MCF 10A (cell line): ENCODE measurements around the gene BTN3A1. TPM values are rescaled to one million over a fixed set of nuclear protein-coding genes. Genes with fewer than 3 reads are reported as not detected.

Experiments used
- BruUV-seq: library from RNA; stranded (reverse); fragments of 400-500 nt; replicated peaks from 2 replicates; lab custom pipeline; 2021; lab: Mats Ljungman, UMichigan
- CTCF ChIA-PET: fragments of 300-600 bp; sonication (Branson Sonifier 250); formaldehyde crosslinking; extraction: SDS; loops from one replicate; lab custom pipeline; 2021; ENCODE audit warnings: antibody characterized with exemption, inconsistent platforms; lab: Yijun Ruan, JAX
- POLR2A ChIA-PET: fragments of 300-600, 350-650 bp; sonication (Branson Sonifier 250); formaldehyde crosslinking; extraction: SDS; loops from one replicate; lab custom pipeline; 2020; ENCODE audit warnings: antibody characterized with exemption, inconsistent platforms; lab: Yijun Ruan, JAX
- DNase-seq: peaks from one replicate; pipeline ENCODE4 v3.0.0-alpha.2; 2018; ENCODE audit not compliant: unreplicated experiment
- H3K27ac Mint-ChIP-seq: one replicate; pipeline ENCODE4 v1.8.0; 2022; ENCODE audit warnings: mild to moderate bottlenecking, low read depth, mixed read lengths; ENCODE audit not compliant: unreplicated experiment
- H3K27me3 Mint-ChIP-seq: one replicate; pipeline ENCODE4 v1.8.0; 2022; ENCODE audit warnings: mixed read lengths; ENCODE audit not compliant: insufficient read depth, unreplicated experiment
- H3K36me3 Mint-ChIP-seq: one replicate; pipeline ENCODE4 v1.8.0; 2022; ENCODE audit warnings: mild to moderate bottlenecking, moderate library complexity, mixed read lengths; ENCODE audit not compliant: insufficient read depth, unreplicated experiment
- H3K4me1 Mint-ChIP-seq: one replicate; pipeline ENCODE4 v1.8.0; 2022; ENCODE audit warnings: mixed read lengths; ENCODE audit not compliant: insufficient read depth, unreplicated experiment
- H3K4me3 Mint-ChIP-seq: one replicate; pipeline ENCODE4 v1.8.0; 2022; ENCODE audit warnings: mild to moderate bottlenecking, moderate library complexity, mixed read lengths; ENCODE audit not compliant: unreplicated experiment
- H3K9me3 Mint-ChIP-seq: one replicate; pipeline ENCODE4 v1.8.0; 2022; ENCODE audit warnings: mixed read lengths; ENCODE audit not compliant: unreplicated experiment
- intact Hi-C: fragments of 100-400 bp; cut with micrococcal nuclease; formaldehyde crosslinking; loops from 2 replicates; pipeline ENCODE4 v1.14.1; 2022
- total RNA-seq: library from RNA; stranded (reverse); gene quantifications from 2 replicates; pipeline ENCODE4 v1.2.3, GENCODE V29; 2022
- TF ChIP-seq, protein P1 (sequence below): fragments of 200-600 bp; IDR thresholded peaks from one replicate; pipeline ENCODE4 v1.8.0; 2022; ENCODE audit warnings: antibody characterized with exemption, mild to moderate bottlenecking; ENCODE audit not compliant: unreplicated experiment

Gene BTN3A1
- total RNA-seq, 1 experiment from 2014 or later: 8.0 TPM

DNA sequence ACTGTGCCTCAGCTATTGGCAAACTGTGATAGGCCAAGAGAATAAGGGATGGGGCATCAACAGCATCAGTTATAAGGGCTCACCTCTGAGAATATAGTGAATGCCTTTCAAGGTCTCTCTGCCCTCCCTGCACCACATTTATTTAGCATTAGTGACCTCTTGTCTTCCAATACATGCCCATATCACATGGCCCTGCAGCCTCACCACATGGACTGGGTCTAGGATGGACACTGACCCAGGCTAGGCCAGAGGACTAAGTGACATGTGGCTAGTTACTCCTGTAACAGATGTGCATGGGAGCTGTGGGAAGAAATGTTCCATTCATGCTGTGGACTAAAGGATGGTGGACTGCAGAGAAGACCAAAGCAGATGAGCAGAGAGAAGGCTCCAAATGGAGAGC is 22.3 kb upstream of the BTN3A1 start:
- Mint-ChIP-seq H3K27ac (no peak overlapping the region), H3K4me1 (peaks cover 35% of the 10 kb centered on the region), H3K36me3 (peaks cover 2% of the 10 kb centered on the region), H3K4me3 (no peak overlapping the region), H3K27me3 (no peaks in the 10 kb centered on the region), H3K9me3 (no peaks in the 10 kb centered on the region)
- intact Hi-C loops: no loop called here
- CTCF ChIA-PET: interaction anchor here (1.0 to 1.4 kb wide), 2 partner anchors 9 to 38 kb away, joined by 3 to 5 read pairs; no protein-coding TSS in a partner anchor
- TF ChIP-seq, protein P1, sequence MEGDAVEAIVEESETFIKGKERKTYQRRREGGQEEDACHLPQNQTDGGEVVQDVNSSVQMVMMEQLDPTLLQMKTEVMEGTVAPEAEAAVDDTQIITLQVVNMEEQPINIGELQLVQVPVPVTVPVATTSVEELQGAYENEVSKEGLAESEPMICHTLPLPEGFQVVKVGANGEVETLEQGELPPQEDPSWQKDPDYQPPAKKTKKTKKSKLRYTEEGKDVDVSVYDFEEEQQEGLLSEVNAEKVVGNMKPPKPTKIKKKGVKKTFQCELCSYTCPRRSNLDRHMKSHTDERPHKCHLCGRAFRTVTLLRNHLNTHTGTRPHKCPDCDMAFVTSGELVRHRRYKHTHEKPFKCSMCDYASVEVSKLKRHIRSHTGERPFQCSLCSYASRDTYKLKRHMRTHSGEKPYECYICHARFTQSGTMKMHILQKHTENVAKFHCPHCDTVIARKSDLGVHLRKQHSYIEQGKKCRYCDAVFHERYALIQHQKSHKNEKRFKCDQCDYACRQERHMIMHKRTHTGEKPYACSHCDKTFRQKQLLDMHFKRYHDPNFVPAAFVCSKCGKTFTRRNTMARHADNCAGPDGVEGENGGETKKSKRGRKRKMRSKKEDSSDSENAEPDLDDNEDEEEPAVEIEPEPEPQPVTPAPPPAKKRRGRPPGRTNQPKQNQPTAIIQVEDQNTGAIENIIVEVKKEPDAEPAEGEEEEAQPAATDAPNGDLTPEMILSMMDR: no peak
- no peak for DNase-seq
- no TSS peak for BruUV-seq
- POLR2A ChIA-PET: no interaction called here

DNA sequence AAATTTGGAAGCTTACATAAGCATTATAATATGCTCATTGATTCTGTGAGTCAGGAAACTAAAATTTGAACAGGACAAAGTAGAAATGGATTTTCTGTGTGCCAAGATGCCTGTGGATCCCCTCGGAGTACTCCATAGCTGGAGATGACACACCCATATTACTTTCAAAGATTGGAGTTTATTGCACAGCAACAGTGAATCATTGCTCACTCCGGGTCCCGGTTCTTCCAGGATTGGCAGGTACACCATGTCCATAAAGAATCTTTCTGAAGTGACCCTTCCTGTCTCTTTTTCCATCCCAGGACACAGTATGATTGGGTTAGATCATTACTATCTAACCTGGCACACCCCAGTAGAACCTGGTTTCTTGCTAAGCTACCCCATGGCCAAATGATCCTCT is 21.8 kb upstream of the BTN3A1 start:
- H3K9me3 Mint-ChIP-seq: no peaks in the 10 kb centered on the region
- POLR2A ChIA-PET: interaction anchor here (1.2 kb wide), 1 partner anchor 13 kb away, joined by 3 read pairs; no protein-coding TSS in a partner anchor
- TF ChIP-seq, protein P1: no peak
- H3K36me3 Mint-ChIP-seq: peaks cover 4% of the 10 kb centered on the region
- H3K4me3 Mint-ChIP-seq: no peak overlapping the region
- H3K4me1 Mint-ChIP-seq: peaks cover 35% of the 10 kb centered on the region
- CTCF ChIA-PET: interaction anchor here (1.0 to 1.4 kb wide), 2 partner anchors 10 to 39 kb away, joined by 5 read pairs; no protein-coding TSS in a partner anchor
- BruUV-seq: no TSS peak
- peak; percentile 18 for DNase-seq
- H3K27me3 Mint-ChIP-seq: no peaks in the 10 kb centered on the region
- H3K27ac Mint-ChIP-seq: no peak overlapping the region
- intact Hi-C loops: no loop called here

DNA sequence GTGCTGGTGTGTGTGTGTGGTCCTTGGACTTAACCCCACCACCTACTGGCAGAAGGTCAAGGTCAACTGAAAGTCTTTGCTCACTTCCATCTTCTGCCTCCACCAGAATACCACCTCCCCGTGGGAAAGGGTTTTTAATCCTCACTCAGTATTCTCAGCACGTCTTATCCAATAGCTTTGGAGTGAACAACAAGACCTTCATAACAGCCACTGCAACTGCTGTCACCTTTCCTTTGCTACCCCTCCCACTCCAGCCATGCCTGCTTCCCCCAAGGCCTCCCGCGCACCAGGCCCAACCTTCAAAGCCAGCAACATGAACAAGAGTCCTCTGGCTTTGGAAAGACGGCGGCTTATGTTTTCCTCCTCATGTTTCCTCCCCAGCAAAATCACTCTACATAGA is 20.0 kb upstream of the BTN3A1 start:
- H3K27me3 Mint-ChIP-seq: no peaks in the 10 kb centered on the region
- intact Hi-C loops: no loop called here
- POLR2A ChIA-PET: interaction anchor here (1.0 to 2.2 kb wide), 3 partner anchors 10 to 155 kb away, joined by 3 to 10 read pairs (median 4); no protein-coding TSS in a partner anchor
- no peaks in the 10 kb centered on the region for H3K9me3 Mint-ChIP-seq
- no peak overlapping the region for H3K27ac Mint-ChIP-seq
- H3K36me3 Mint-ChIP-seq: peaks cover 4% of the 10 kb centered on the region
- CTCF ChIA-PET: no interaction called here
- peak overlapping the region; percentile 88 for H3K4me3 Mint-ChIP-seq
- H3K4me1 Mint-ChIP-seq: peaks cover 35% of the 10 kb centered on the region
- no peak for DNase-seq
- TF ChIP-seq, protein P1: no peak
- BruUV-seq: no TSS peak

DNA sequence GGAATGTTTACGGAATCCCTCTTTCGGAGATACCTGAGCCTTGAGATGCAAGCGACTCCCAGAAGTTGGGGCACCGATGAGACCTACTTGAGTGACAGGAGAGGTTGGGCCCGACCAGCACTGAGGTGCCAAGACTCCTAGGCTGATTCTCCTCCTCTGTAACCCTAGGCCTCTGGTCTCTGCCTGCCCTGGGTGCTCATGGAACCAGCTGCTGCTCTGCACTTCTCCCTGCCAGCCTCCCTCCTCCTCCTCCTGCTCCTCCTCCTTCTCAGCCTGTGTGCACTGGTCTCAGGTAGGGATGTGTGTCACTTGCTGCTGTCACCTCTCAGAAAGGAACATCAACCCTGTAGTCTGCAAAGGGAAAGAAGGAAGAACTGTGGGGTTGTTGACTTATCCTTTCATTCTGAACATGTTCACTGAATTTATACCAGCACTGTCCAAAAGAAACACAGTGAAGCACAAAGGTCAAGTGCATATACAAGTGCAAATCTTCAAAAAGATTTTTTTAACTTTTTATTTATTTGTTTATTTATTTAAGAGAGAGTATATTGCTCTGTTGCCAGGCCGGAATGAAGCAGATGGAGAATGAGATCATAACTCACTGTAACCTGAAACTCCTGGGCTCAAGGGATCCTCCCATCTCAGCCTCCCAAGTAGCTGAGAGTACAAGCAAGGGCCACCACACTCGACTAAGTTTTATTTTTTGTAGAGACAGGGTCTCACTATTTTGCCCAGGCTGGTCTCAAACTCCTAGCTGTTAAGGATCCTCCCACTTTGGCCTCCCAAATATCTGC is 18.3 kb upstream of the BTN3A1 start:
- Mint-ChIP-seq H3K4me1 (peaks cover 35% of the 10 kb centered on the region), H3K4me3 (peak overlapping the region; percentile 88), H3K27me3 (no peaks in the 10 kb centered on the region), H3K36me3 (peaks cover 4% of the 10 kb centered on the region), H3K9me3 (no peaks in the 10 kb centered on the region), H3K27ac (peak overlapping the region; percentile 92)
- peak; percentile 73 for DNase-seq
- CTCF ChIA-PET: interaction anchor here (1.8 kb wide), 1 partner anchor 42 kb away, joined by 4 read pairs; no protein-coding TSS in a partner anchor
- TF ChIP-seq, protein P1: no peak
- no TSS peak for BruUV-seq
- POLR2A ChIA-PET: interaction anchor here (0.6 to 2.2 kb wide), 9 partner anchors 10 to 154 kb away, joined by 3 to 10 read pairs (median 5); partner anchors contain the start of gene HMGN4
- intact Hi-C loops: no loop called here
